Adrenal gland (tissue), 12 donors: Measurements from ENCODE around the gene UBE2L5. TPM values are rescaled to one million over a fixed set of nuclear protein-coding genes. Genes with fewer than 3 reads are reported as not detected.

Source experiments
- DNase-seq, 7 donors: peaks; one replicate each; pipeline ENCODE4 v3.0.0-alpha.2; 2019 to 2020
- H3K27ac ChIP-seq, 5 donors: fragments of 200-600 bp; sonication (generic) in 4 of 5; 1 replicate in 3 of 5; 2 replicates in 2 of 5; pipeline versions ENCODE4 v1.5.1 to v1.8.0; 2016 to 2020; ENCODE audit warnings: mild to moderate bottlenecking in 1 of 5
- H3K27me3 ChIP-seq: fragments of 200-600 bp; 2 replicates; pipeline ENCODE4 v1.8.0; 2021
- H3K36me3 ChIP-seq, 2 donors: fragments of 200-600 bp; replicated peaks in 1 of 2; 1 replicate in 1 of 2; 2 replicates in 1 of 2; pipeline versions ENCODE4 v1.5.1 to v1.8.0; 2018 to 2022
- H3K4me1 ChIP-seq, 2 donors: fragments of 200-600 bp; replicated peaks in 1 of 2; 1 replicate in 1 of 2; 2 replicates in 1 of 2; pipeline versions ENCODE4 v1.5.1 to v1.8.0; 2018 to 2021
- H3K4me3 ChIP-seq, 4 donors: fragments of 200-600 bp; sonication (generic) in 3 of 4; one replicate each; pipeline ENCODE4 v1.5.1; 2016 to 2018
- H3K9me3 ChIP-seq, 3 donors: fragments of 200-600 bp; sonication (generic) in 1 of 3; replicated peaks in 1 of 3; 1 replicate in 2 of 3; 2 replicates in 1 of 3; pipeline versions ENCODE4 v1.5.1 to v1.8.0; 2016 to 2021
- CTCF ChIP-seq, 6 experiments: fragments of 450-650 bp in 4 of 6; fragments of 200-600 bp in 2 of 6; sonication (generic) in 1 of 6; IDR thresholded peaks; 1 replicate in 5 of 6; 2 replicates in 1 of 6; pipeline versions ENCODE4 v1.5.1 to v1.8.0; 2016 to 2021; ENCODE audit warnings: antibody characterized with exemption in 6 of 6, mild to moderate bottlenecking in 2 of 6, moderate library complexity in 1 of 6
- POLR2A ChIP-seq, 2 donors: fragments of 450-650 bp; IDR thresholded peaks; one replicate each; pipeline ENCODE4 v1.6.1; 2017; ENCODE audit warnings: antibody characterized with exemption in 2 of 2, mild to moderate bottlenecking in 2 of 2, moderate library complexity in 1 of 2
- WGBS, 4 donors: extraction: QIAGEN DNeasy Blood & Tissue Kit in 2 of 4; methylation state at CpG; one replicate each; pipeline versions ENCODE4 v1.1.5 to v1.1.7; 2013 to 2017; 5-methylcytosine and 5-hydroxymethylcytosine counted together
- intact Hi-C, 2 donors: fragments of 100-400 bp; cut with DNase I; formaldehyde crosslinking; loops; one replicate each; pipeline versions ENCODE4 v1.14.1 to v1.15.0; 2022 to 2023
- polyA plus RNA-seq, 3 donors: library from polyadenylated mRNA; stranded (reverse); fragments of 200-250 nt in 2 of 3; fragments of 350-450 nt in 1 of 3; fragmentation: Illumina TruSeq in 1 of 3; extraction: RNeasy Lipid Tissue Mini Kit (QIAGEN cat#74804) in 1 of 3; gene quantifications; one replicate each; pipeline ENCODE4 v1.2.3, GENCODE V29; 2013 to 2014
- total RNA-seq, 9 donors: library from RNA; depleted of rRNA in 4 of 9; stranded (reverse); fragments of >200 nt in 4 of 9; fragments of 120-200 nt in 1 of 9; fragmentation: NEBNext Ultra II Directional in 1 of 9; extraction: Animal tissue kit (Norgen Biotek cat#: 25700) in 1 of 9; gene quantifications; one replicate each; pipeline versions ENCODE4 v1.1.0 to v1.2.4, GENCODE V29; 2013 to 2023
- donor health status: healthy with polysubstance abuse.
- donor health status: Bipolar disorder and iron deficiency.
- donor health status: DM: yes; HTN: yes; CAD: no.
- donor health status: DM: no; HTN: no; CAD: no.
- donor health status: DM: no; HTN: no; CAD: no.
- donor health status: DM: yes; HTN: yes; CAD: no.

Gene UBE2L5
- total and polyA plus RNA-seq, 12 donors: 0.03 to 0.28 (median 0.17) TPM; not detected in 8

GRCh38 chr13:30416471-30416870 lies 5.8 kb upstream of the UBE2L5 start:
- Histone ChIP-seq H3K27me3 (no peaks in the 10 kb centered on the region), H3K36me3 (no peaks in the 10 kb centered on the region), H3K9me3 (no peaks in the 10 kb centered on the region), H3K27ac (no peak overlapping the region), H3K4me1 (peaks cover 5 to 9% of the 10 kb centered on the region in 2 donors), H3K4me3 (no peak overlapping the region)
- TF ChIP-seq POLR2A (IDR thresholded peaks at IDR 0.05) (no peak), CTCF (IDR thresholded peaks at IDR 0.05) (no peak)
- intact Hi-C loops: no loop called here
- WGBS, 4 donors: 81 to 98% (median 95%) methylated on average over 1 of the region's 1 CpG
- no peak for DNase-seq

GRCh38 chr13:30418075-30418716 lies 4.1 kb upstream of the UBE2L5 start:
- intact Hi-C loops: no loop called here
- no peak overlapping the region for H3K4me3 ChIP-seq
- H3K36me3 ChIP-seq: no peaks in the 10 kb centered on the region
- WGBS, 4 donors: 81 to 93% (median 88%) methylated on average over 6 of the region's 6 CpGs
- H3K9me3 ChIP-seq: no peaks in the 10 kb centered on the region
- DNase-seq: no peak
- TF ChIP-seq CTCF (IDR thresholded peaks at IDR 0.05): no peak
- no peak for TF ChIP-seq POLR2A (IDR thresholded peaks at IDR 0.05)
- no peak overlapping the region for H3K27ac ChIP-seq
- H3K27me3 ChIP-seq: no peaks in the 10 kb centered on the region
- peaks cover 5 to 9% of the 10 kb centered on the region in 2 donors for H3K4me1 ChIP-seq

GRCh38 chr13:30418717-30419459 lies 3.4 kb upstream of the UBE2L5 start:
- DNase-seq: no peak
- TF ChIP-seq CTCF (IDR thresholded peaks at IDR 0.05): no peak
- intact Hi-C loops: no loop called here
- H3K27ac ChIP-seq: no peak overlapping the region
- H3K27me3 ChIP-seq: no peaks in the 10 kb centered on the region
- no peaks in the 10 kb centered on the region for H3K36me3 ChIP-seq
- WGBS, 4 donors: 83 to 91% (median 88%) methylated on average over 9 of the region's 9 CpGs
- H3K4me1 ChIP-seq: peaks cover 5 to 9% of the 10 kb centered on the region in 2 donors
- H3K4me3 ChIP-seq: no peak overlapping the region
- H3K9me3 ChIP-seq: no peaks in the 10 kb centered on the region

GRCh38 chr13:30421093-30422053 lies 920 bp upstream of the UBE2L5 start:
- Histone ChIP-seq H3K4me3 (peak overlapping the region in 3 of 4 donors; percentile 27 to 65 (median 55)), H3K36me3 (no peaks in the 10 kb centered on the region), H3K27me3 (no peaks in the 10 kb centered on the region), H3K27ac (peak overlapping the region; percentile 84 to 95 (median 92)), H3K4me1 (peaks cover 5 to 9% of the 10 kb centered on the region in 2 donors), H3K9me3 (no peaks in the 10 kb centered on the region)
- intact Hi-C loops: no loop called here
- TF ChIP-seq CTCF (IDR thresholded peaks at IDR 0.05): no peak
- peak; percentile 80 to 81 for TF ChIP-seq POLR2A (IDR thresholded peaks at IDR 0.05)
- DNase-seq: peak; percentile 80 to 88 (median 84)
- 8 to 16% (median 8%) methylated on average over 16 to 52 of the region's 53 CpGs for WGBS, 4 donors
